Measurements from ENCODE around the gene CWC15.
"Not testable (repeated sequence)": the region's sequence is repeated elsewhere in the genome, so short reads cannot be mapped to it uniquely, and the experiment has no call there.

CWC15 gene

DNA sequence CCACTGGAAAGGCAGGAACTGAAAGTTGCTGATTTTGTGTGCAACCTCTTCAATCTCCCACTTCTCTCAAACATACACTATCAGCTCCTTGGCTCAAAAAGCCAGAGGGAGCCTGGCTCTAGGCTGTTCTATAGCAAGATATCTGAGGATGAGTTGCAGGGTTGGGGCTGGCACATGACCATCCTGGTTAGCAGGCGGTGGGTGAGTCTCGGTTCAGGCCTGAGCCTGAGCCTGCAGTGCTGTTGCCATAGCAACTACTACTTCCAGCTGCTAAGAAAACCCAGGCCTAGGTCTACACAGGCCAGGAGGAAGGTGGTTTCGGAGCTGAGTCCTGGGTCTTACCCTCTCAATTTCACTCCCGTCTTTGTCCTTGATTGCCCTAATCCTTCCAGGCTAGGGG lies 39.0 kb downstream of the CWC15 start:
- no peaks in the 10 kb centered on the region for H3K36me3 ChIP-seq (replicated peaks)
- peak; percentile 75 for DNase-seq
- no peak overlapping the region for H3K4me3 ChIP-seq (ENCODE audit: low read depth, low read length)
- H3K27ac ChIP-seq, result peak overlapping the region; percentile 92
- H3K27me3 ChIP-seq (replicated peaks), result no peaks in the 10 kb centered on the region
- no peak for TF ChIP-seq CTCF (IDR thresholded peaks at IDR 0.05; ENCODE audit: low read depth, low read length, missing control alignments)
- in situ Hi-C loops (cut with HindIII; ENCODE audit: low pct_ligation_motif_present, low sequenced_read_pairs), result no loop called here

DNA sequence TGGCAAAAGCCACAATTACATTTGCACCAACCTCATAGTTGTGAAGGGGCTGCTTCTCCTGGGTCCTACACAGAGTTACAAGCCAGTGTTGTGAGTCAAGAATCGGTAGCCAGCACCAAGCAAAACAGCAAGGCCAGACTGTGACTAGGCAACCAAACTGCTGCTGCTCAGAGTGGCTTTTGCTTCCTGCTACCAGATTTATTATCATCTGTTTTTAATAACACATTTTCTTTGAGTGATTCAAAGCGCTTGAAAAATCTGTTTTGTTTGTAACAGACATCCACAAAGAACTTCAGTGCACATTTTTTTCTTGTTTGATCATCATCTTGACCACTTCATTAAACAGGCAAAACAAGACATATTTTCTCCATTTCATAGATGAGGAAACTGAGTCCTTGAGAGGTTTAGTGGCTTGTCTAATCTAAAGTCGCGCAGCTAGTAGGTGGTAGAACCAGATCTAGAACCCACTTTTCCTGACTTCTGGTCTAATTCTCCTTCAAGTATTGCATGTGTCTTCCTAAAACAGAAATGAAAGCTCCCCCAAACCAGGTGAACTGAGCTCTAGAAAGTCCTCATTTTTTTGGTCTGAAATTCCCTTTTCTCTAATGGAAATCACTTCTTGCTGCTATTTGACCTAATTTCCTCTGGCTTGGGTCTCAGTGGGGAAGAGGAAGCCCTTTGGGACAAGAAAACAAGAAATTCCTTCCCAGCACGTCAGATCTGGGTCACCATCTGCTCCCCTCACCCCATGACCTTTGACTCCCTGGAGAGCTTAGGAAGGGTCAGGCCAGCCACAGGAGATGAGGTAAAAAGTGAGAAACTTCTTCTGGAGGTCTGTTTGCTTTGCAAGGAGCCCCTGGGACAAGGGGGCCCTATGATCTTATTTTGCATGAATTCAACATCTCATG lies 39.9 kb downstream of the CWC15 start:
- H3K27ac ChIP-seq, result peak overlapping the region; percentile 92
- no peak for TF ChIP-seq CTCF (IDR thresholded peaks at IDR 0.05; ENCODE audit: low read depth, low read length, missing control alignments)
- H3K36me3 ChIP-seq (replicated peaks), result no peaks in the 10 kb centered on the region
- no peak overlapping the region for H3K4me3 ChIP-seq (ENCODE audit: low read depth, low read length)
- H3K27me3 ChIP-seq (replicated peaks), result no peaks in the 10 kb centered on the region
- DNase-seq, result peak; percentile 99
- in situ Hi-C loops (cut with HindIII; ENCODE audit: low pct_ligation_motif_present, low sequenced_read_pairs), result no loop called here

DNA sequence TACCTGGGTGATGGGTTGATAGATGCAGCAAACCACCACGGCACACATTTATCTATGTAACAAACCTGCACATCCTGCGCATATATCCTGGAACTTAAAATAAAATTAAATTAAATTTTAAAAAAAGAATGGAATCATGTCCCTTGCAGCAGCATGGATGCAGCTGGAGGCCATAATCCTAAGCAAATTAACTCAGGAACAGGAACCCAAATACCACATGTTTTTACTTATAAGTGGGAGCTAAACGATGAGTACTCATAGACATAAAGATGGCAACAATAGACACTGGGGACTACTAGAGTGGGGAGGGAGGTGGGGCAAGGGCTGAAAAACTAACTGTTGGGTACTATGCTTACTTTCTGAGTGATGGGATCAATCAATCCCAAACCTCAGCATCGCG lies 40.9 kb downstream of the CWC15 start:
- H3K27ac ChIP-seq, result peak overlapping the region; percentile 92
- no peak for TF ChIP-seq CTCF (IDR thresholded peaks at IDR 0.05; ENCODE audit: low read depth, low read length, missing control alignments)
- no peaks in the 10 kb centered on the region for H3K36me3 ChIP-seq (replicated peaks)
- no peaks in the 10 kb centered on the region for H3K27me3 ChIP-seq (replicated peaks)
- DNase-seq, result no peak
- in situ Hi-C loops (cut with HindIII; ENCODE audit: low pct_ligation_motif_present, low sequenced_read_pairs), result no loop called here
- no peak overlapping the region for H3K4me3 ChIP-seq (ENCODE audit: low read depth, low read length)

GRCh38 chr11:94932072-94932471 lies 41.3 kb downstream of the CWC15 start:
- H3K4me3 ChIP-seq (ENCODE audit: low read depth, low read length); H3K27me3 ChIP-seq (replicated peaks); H3K36me3 ChIP-seq (replicated peaks); DNase-seq; in situ Hi-C loops (cut with HindIII; ENCODE audit: low pct_ligation_motif_present, low sequenced_read_pairs): not testable (repeated sequence)
- peak overlapping the region; percentile 92 for H3K27ac ChIP-seq

DNA sequence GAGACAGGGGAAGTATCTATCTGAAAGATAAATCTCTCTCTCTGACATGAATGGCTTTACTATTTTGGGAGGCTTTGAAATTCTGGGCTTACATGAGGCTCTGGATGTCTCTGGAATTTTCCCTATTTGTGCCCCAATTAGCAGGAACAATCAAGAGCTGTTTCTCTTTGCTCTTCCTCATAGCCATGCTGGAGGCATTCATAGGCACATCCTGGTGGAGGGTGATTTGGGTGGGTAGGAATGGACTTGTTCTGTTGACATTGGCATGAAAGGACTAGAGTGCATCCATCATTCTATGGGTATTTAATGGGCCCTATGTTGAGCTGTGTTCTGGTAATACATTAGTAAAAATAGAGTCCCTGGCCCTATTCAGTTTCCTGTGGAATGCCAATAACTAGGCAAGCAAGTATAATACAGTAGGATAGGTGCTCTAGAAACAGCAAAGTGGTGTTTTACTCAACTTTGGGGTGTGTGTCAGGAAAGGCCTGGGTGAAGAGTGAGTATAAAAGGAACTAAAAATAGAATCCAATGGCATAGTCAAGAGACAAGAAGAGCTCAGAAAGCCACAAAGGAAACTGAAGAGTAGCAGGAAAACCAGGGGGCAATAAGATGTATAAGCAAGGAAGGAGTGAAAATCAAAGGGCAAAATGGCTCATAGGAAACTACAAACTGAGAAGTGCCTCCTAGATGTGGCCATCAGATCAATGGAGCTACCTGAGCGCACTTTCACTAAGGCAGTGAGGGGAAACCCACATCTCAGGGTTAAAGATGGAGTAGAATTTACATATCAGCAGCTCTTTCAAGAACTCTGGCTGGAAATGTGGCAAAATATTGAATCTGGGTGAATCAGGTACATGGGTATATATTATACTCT lies 45.0 kb downstream of the CWC15 start:
- H3K27me3 ChIP-seq (replicated peaks), result no peaks in the 10 kb centered on the region
- no peak for DNase-seq
- no peak for TF ChIP-seq CTCF (IDR thresholded peaks at IDR 0.05; ENCODE audit: low read depth, low read length, missing control alignments)
- peak overlapping the region; percentile 79 for H3K27ac ChIP-seq
- in situ Hi-C loops (cut with HindIII; ENCODE audit: low pct_ligation_motif_present, low sequenced_read_pairs), result no loop called here
- H3K4me3 ChIP-seq (ENCODE audit: low read depth, low read length), result no peak overlapping the region
- no peaks in the 10 kb centered on the region for H3K36me3 ChIP-seq (replicated peaks)

- Histone ChIP-seq H3K27me3 (replicated peaks) (no peaks in the 10 kb centered on the region), H3K27ac (peak overlapping the region; percentile 79), H3K36me3 (replicated peaks) (no peaks in the 10 kb centered on the region), H3K4me3 (ENCODE audit: low read depth, low read length) (no peak overlapping the region)
- in situ Hi-C loops (cut with HindIII; ENCODE audit: low pct_ligation_motif_present, low sequenced_read_pairs), result no loop called here
- peak; percentile 5 for TF ChIP-seq CTCF (IDR thresholded peaks at IDR 0.05; ENCODE audit: low read depth, low read length, missing control alignments)
- DNase-seq, result peak; percentile 93
Observed at GRCh38 chr11:94926698-94927237, 46.6 kb downstream of the CWC15 start.
